ENCODE data around the gene TMEM86A. TPM values are rescaled to one million over a fixed set of nuclear protein-coding genes. Genes with fewer than 3 reads are reported as not detected.

TMEM86A gene
- total RNA-seq, 1 donor from 2014 or later, result 1.1 TPM

- no peak for ATAC-seq
Observed at GRCh38 chr11:18700872-18701271, 2.3 kb downstream of the TMEM86A start.

GRCh38 chr11:18701614-18702216 is 3.1 kb downstream of the TMEM86A start:
- no peak for ATAC-seq

GRCh38 chr11:18703001-18703763 is 4.6 kb downstream of the TMEM86A start:
- ATAC-seq, result no peak

GRCh38 chr11:18704045-18704645 is 5.6 kb downstream of the TMEM86A start:
- ATAC-seq, result no peak

- no peak for ATAC-seq
Observed at GRCh38 chr11:18704698-18705097, 6.1 kb downstream of the TMEM86A start.

GRCh38 chr11:18705651-18706281 is 7.2 kb downstream of the TMEM86A start:
- peak; percentile 46 for ATAC-seq

GRCh38 chr11:18706330-18707243 is 8.0 kb downstream of the TMEM86A start:
- ATAC-seq, result peak; percentile 57

- no peak for ATAC-seq
Observed at GRCh38 chr11:18707811-18708340, 9.3 kb downstream of the TMEM86A start.

- no peak for ATAC-seq
Observed at GRCh38 chr11:18709414-18709813, 10.8 kb downstream of the TMEM86A start.

GRCh38 chr11:18710545-18710944 is 12.0 kb downstream of the TMEM86A start:
- no peak for ATAC-seq

GRCh38 chr11:18713646-18714442 is 15.3 kb downstream of the TMEM86A start:
- ATAC-seq, result no peak

GRCh38 chr11:18714443-18714780 is 15.8 kb downstream of the TMEM86A start:
- no peak for ATAC-seq

GRCh38 chr11:18715476-18715875 is 16.9 kb downstream of the TMEM86A start:
- ATAC-seq, result no peak

- ATAC-seq, result peak; percentile 18
Observed at GRCh38 chr11:18720091-18720807, 21.7 kb downstream of the TMEM86A start.

- ATAC-seq, result peak; percentile 80
Observed at GRCh38 chr11:18720808-18721560, 22.4 kb downstream of the TMEM86A start.

- peak; percentile 55 for ATAC-seq
Observed at GRCh38 chr11:18721561-18722292, 23.1 kb downstream of the TMEM86A start.

- no peak for ATAC-seq
Observed at GRCh38 chr11:18722293-18722637, 23.7 kb downstream of the TMEM86A start.

GRCh38 chr11:18723991-18724390 is 25.4 kb downstream of the TMEM86A start:
- no peak for ATAC-seq

- ATAC-seq, result no peak
Observed at GRCh38 chr11:18726040-18726439, 27.5 kb downstream of the TMEM86A start, which contains the start of gene IGSF22. Gene IGSF22 (minus strand): TSS chr11:18726188. CDS start chr11:18724236, 1,952 bp downstream.

Measured in esophagus mucosa (tissue), 1 donor.